Measurements from ENCODE around the gene USP38.

Gene USP38

GRCh38 chr4:143178923-143179322, 5.8 kb upstream of the USP38 start:
- TF ChIP-seq CTCF (IDR thresholded peaks at IDR 0.05; ENCODE audit: extremely low read depth, missing control alignments) = no peak
- no peak for DNase-seq (ENCODE audit: low spot score)

- no peak for TF ChIP-seq CTCF (IDR thresholded peaks at IDR 0.05; ENCODE audit: extremely low read depth, missing control alignments)
- DNase-seq (ENCODE audit: low spot score) = no peak
Observed at GRCh38 chr4:143183513-143184216, 1.1 kb upstream of the USP38 start.

- DNase-seq (ENCODE audit: low spot score) = no peak
- TF ChIP-seq CTCF (IDR thresholded peaks at IDR 0.05; ENCODE audit: extremely low read depth, missing control alignments) = no peak
Observed at GRCh38 chr4:143184217-143184502, 557 bp upstream of the USP38 start.

GRCh38 chr4:143185253-143186107, 763 bp downstream of the USP38 start:
- peak; percentile 18 for DNase-seq (ENCODE audit: low spot score)
- TF ChIP-seq CTCF (IDR thresholded peaks at IDR 0.05; ENCODE audit: extremely low read depth, missing control alignments) = no peak

GRCh38 chr4:143186212-143186611, 1.5 kb downstream of the USP38 start:
- DNase-seq (ENCODE audit: low spot score) = no peak
- no peak for TF ChIP-seq CTCF (IDR thresholded peaks at IDR 0.05; ENCODE audit: extremely low read depth, missing control alignments)

GRCh38 chr4:143186649-143187048, 1.9 kb downstream of the USP38 start:
- no peak for TF ChIP-seq CTCF (IDR thresholded peaks at IDR 0.05; ENCODE audit: extremely low read depth, missing control alignments)
- no peak for DNase-seq (ENCODE audit: low spot score)

All from GM20000 (cell line).